Measurements from ENCODE around the gene GIT2.
A peak's percentile ranks its signal among the peaks of the same experiment; 100 is the strongest.
"Not testable (repeated sequence)": the region's sequence is repeated elsewhere in the genome, so short reads cannot be mapped to it uniquely, and the experiment has no call there.

GIT2 gene, protein sequence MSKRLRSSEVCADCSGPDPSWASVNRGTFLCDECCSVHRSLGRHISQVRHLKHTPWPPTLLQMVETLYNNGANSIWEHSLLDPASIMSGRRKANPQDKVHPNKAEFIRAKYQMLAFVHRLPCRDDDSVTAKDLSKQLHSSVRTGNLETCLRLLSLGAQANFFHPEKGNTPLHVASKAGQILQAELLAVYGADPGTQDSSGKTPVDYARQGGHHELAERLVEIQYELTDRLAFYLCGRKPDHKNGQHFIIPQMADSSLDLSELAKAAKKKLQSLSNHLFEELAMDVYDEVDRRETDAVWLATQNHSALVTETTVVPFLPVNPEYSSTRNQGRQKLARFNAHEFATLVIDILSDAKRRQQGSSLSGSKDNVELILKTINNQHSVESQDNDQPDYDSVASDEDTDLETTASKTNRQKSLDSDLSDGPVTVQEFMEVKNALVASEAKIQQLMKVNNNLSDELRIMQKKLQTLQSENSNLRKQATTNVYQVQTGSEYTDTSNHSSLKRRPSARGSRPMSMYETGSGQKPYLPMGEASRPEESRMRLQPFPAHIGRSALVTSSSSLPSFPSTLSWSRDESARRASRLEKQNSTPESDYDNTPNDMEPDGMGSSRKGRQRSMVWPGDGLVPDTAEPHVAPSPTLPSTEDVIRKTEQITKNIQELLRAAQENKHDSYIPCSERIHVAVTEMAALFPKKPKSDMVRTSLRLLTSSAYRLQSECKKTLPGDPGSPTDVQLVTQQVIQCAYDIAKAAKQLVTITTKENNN

DNA sequence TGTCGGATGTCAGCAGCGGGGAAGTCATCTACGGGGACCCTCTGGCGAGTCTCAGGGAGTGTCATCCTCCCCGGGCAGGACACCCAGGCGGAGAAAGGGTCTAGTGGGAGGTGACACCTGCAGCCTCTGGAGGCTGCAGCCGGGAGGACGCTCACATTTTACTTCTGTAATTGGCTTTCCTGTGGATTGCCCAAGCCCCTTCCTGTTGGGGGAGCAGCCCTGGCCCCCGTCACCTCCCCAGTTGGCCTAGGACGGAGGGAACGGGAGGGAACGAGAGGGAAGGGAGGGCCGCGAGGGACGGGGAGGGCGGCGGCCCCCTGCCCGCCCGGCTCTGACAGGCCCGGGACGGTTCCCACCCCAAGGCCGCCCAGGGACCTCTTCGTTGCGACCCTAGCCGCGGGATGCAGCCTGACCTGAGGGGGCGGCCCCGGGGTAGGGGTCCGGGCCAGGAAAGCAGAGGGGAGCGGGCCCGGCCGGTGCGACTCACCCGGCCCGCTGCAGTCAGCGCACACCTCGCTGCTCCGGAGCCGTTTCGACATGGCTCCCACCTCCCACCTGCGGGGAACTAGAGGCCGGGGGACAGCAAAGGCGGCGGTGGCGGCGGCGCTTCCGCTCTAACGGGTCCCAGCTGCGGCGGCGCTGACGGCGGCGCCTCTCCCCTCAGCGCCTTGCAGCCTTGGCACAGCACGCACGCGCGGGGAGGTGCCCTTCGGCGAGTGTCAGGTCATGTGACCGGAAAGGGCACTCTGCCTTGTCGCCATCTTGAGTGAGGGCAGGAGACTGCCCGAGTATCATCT lies at the start of gene GIT2:
TSS of gene GIT2 (minus strand) at position 683 of the 797 bp plus-strand sequence. CDS start at position 539, 144 bp downstream.
- peak; percentile 91 for DNase-seq

DNA sequence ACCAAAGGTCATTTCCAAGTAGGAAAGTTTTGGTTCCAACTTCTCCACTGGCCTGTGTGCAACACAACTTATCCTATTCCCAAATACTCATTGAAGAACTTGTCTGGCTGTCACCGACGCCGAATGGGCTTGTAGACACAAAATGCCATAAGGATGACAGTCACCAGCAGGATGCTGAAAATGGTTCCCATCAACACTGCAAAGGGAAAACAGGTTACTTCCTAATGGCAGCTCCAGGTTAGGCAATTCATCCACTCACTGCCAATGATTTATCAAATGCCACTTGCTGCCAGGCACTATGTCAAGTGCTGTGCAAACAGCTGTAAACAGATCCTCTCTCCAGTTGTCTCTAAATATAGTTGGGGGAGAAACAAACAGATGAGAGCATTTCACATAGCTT lies 46.1 kb upstream of the GIT2 start:
- no peak for DNase-seq

DNA sequence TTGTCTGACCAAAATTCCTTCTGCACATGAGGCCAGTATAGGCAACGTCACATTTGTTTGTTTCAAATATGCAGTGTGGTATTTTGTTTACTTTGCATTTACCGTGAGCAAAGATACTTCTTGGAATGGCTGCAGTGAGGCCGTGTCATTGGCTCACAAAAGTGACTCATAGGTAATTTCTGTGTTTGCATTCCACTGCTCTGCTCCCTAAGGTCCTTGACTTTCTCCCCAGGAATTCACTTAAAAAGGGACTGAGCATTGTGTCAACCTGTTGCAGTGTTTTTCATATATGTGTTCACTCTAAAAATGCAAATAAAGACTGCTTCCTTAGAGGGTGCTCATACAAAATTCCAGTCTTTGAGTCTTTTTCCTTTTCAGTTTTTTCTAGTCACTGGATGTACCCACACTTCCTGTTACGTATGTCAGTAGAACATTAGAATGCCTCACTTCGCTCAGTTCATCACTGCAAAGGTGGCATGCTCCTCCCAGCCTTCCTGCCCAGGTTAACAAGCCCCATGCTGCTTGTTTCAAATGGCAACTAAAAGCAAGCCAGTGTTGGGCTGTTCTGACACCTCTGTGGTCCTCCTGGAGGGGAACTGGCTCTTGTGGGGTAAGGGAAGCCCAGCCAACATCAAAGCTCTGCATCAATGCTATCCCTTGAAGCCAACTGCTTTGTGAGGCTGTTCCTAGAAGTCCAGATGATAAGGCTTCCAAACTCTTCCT lies 43.1 kb upstream of the GIT2 start:
- DNase-seq: peak; percentile 96

DNA sequence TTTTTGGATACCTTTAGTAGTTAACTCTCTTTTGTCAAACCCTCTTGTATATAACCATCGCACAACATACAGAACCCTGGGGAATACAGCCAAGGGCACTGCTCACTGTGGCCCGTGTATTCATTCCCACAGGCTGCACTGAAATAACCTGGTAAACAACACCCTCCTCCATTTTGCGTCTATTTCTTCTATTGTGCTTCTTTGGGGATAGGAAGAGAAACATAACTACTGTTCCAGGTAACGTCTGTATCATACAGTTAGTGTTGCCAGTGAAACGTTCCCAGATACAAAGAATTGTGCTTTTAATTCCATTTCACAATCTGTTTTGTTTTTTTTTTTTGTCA lies 42.5 kb upstream of the GIT2 start:
- DNase-seq: no peak

DNA sequence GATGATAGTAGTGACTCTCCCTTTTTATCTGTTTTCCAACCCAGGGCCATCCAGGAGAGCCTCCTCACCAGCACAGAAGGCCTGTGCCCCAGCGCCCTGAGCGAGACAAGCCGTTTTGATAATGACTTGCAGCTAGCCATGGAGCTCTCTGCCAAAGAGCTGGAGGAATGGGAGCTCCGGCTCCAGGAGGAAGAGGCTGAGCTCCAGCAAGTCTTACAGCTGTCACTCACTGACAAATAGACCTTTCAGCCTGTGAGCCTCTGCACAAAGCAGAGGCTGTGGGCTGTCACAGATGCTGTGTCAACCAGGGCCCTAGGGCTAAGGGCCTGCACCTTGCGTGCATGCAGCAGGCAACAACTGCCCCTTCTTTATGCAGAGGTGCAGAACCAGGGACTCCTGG lies 41.1 kb upstream of the GIT2 start:
- DNase-seq: no peak

DNA sequence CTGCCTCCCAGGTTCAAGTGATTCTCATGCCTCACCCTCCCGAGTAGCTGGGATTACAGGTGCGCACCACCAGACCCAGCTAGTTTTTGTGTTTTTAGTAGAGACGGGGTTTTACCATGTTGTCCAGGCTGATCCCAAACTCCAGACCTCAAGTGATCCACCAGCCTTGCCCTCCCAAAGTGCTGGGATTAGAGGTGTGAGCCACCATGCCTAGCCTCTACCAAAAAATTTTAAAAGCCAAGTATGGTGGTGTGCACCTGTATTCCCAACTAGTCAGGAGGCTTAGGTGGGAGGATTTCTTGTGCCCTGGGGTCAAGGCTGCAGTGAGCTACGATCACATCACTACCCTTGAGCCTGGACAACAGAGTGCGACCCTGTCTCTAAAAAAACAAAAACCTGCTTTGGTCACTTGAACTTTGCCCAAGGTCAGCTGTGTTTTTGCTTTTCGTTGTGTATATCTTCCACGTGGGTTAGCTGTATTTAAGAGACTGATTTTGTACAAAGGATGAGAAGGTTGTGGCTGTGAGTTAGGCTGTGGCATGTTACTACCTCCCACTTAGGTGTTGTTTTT lies 39.5 kb upstream of the GIT2 start:
- no peak for DNase-seq

DNA sequence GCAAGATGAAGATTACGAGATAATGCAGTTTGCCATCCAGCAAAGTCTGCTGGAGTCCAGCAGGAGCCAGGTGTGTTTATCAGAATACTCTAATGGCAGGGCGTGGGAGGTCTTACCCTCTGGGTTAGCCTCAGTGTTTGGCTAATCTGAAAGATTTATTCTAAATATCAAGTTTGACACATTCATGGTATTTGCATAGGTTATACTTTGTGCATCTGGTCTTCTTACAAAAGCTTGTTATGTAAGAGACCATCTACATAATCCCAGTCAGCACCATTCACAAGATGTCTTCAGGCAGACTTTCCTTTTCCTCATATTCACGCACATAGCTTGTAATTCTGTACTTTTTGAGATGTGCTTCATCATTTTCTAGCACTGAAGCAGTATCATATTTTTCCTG lies 37.7 kb upstream of the GIT2 start:
- no peak for DNase-seq

DNA sequence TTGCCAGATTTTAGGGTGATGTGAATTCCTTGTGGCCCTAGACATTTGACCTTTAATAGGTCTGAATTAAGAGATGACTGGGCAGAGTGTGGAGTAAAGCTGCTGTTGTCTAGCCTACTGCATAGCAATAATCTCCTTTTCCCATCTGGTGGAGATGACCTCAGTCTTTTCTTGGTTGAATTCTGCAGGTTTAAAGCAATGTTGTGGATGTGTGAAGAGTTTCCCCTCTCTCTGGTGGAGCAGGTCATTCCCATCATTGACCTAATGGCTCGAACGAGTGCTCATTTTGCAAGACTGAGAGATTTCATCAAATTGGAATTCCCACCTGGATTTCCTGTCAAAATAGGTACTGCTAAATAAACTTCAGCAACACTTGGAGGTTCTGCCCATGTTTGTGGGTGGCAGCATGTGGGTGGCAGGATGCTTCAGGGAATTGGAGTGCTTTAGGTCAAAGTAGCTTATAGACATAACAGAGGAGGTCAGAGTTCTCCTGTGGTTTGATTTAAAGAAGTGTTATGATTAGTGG lies 33.2 kb upstream of the GIT2 start:
- DNase-seq: no peak

DNA sequence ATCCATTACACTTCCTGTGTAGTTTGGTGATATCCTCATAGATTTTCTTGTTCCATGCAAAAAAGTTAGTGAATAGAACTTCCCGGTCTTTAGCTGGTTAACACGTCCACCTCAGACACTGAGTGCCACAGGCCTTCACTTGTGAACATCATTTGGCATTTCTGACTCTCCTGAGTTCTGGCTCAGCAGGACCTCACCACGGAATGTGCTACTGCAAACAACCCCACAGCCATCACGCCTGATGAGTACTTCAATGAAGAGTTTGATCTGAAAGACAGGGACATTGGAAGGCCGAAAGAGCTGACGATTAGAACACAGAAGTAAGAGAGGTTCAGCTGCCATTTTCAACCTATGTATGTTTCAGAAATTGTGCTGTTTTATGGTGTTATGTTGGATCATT lies 32.2 kb upstream of the GIT2 start:
- DNase-seq: no peak

DNA sequence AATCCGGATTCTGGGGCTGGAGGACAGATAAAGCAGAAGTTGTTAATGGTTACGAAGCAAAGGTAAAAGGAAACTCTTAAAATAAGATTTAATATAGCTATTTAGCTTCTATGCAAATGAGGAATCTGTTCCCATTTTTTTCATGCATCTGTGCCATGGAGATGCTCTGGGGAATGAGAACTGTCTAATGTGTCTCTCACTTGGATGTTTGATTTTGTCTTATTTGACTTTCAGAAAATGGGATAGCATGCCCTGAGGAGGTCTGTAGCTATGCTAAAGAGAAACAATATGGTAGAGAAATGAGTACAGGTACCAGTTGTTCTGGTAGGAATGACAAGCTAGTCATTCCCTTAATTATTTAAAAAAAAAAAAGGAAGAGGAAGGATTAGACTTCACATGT lies 27.9 kb upstream of the GIT2 start:
- no peak for DNase-seq

DNA sequence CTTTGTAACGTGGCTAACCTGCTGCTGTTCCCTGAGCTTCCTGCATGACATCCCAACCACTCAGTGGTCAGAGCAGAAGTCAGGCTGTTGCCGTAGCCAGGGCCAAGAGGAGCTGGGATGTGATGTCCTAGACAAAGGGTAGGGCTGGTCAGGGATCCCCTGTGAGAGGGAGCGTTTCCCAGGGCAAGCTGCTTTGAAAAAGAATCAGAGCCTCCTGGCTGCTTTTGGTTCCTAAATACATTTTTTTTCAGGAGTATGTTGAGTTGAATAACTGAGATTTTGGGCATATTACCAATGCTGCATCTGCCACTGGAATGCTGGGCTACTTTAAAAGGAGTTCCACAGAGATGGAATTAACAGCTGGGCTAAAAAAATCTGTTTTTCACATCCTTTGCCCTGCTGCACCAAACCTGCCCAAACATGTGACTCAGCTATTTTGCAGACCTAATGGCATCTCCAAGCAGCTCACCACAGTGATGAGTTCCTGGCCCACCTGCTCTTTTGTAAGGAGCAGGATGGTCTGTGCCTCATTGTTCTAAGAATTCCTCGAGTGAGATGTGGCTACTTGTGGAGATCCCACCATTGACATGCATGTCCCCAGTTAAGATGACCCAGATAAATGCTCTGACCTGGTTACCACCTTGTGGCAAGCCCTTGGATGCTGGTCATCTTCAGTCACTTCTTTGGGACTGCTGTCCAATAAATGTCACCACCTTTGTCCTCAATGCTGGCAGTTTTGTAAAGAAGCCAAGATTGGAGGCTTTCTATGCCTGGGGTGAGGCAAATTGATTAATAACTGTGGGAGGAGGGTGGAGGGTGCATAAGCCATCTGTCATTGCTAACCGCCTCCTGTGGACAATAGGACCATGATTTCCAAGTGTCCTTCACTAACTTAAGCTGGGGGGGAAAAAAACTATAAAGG lies 27.2 kb upstream of the GIT2 start:
- peak; percentile 68 for DNase-seq

DNA sequence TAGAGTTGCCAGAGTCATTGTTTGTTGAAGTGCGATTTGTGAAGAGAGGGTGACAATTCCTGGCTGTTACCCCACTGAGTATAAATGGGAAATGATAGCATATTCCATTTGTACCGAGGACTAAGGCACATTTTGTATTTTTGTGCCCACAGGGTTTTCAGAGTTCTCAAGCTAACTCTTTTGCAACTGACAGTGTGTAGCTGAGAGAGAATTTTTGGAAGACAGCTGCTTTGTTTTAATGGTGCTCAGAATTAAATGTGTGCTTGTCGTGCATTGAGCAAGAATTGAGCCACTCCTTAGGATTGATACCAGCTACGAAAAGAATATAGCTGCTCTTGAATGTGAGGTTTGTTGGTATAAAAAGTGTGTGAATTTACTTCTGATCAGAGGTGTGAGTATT lies 24.8 kb upstream of the GIT2 start:
- DNase-seq: no peak

DNA sequence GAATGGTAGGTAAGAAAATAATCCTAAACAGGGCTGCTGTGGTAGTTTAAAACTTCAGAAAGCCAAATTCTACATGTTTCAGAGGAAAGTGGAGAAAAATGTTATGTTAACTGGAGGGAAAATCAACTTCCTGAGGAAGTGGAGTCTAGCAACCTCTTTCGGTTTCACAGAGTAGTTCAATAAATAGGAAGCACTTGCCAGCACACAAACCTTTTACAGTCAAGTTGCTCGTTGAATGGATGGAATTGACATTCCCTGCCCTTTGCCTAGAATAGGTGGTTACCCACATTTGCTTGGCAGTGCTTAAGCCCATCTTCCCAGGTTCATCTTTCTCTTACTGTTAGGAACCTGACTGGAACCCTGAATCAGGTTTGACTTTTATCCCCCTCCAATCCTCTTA lies 19.0 kb upstream of the GIT2 start:
- DNase-seq: no peak

DNA sequence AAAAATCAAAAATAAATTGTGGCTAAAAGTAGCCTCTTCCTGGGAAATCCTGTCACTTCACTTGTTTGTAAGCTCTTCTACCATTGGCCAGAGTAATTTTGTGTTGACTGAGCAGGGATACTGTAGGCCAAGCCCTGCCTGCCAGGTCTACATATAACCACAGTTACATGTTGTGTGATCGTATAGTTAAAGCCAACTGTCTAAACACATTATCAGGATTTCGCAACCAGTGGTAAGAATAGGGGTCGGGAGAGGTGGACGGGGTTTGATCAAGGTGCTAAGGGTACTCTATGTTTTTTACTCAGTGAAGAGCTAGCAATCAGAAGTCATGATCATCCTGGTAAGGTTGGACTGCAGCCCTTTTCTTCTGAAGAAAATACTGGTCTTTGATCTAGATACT lies 16.5 kb upstream of the GIT2 start:
- no peak for DNase-seq

DNA sequence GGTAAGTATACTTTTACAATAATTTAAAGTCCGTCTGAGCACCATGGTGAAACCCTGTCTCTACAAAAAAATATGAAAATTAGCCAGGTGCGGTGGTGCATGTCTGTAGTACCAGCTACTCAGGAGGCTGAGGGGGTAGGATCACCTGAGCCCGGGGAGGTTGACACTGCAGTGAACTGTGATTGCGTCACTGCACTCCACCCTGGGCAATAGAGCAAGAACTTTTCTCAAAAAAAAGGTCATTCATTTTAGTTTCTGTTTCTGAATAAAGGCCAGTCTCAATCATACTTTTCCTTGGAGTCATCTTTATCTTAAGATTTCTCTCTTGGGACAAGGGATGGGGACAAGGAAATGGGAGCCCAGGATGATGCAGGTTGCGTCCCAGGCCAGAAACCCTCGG lies 16.0 kb upstream of the GIT2 start:
- no peak for DNase-seq

DNA sequence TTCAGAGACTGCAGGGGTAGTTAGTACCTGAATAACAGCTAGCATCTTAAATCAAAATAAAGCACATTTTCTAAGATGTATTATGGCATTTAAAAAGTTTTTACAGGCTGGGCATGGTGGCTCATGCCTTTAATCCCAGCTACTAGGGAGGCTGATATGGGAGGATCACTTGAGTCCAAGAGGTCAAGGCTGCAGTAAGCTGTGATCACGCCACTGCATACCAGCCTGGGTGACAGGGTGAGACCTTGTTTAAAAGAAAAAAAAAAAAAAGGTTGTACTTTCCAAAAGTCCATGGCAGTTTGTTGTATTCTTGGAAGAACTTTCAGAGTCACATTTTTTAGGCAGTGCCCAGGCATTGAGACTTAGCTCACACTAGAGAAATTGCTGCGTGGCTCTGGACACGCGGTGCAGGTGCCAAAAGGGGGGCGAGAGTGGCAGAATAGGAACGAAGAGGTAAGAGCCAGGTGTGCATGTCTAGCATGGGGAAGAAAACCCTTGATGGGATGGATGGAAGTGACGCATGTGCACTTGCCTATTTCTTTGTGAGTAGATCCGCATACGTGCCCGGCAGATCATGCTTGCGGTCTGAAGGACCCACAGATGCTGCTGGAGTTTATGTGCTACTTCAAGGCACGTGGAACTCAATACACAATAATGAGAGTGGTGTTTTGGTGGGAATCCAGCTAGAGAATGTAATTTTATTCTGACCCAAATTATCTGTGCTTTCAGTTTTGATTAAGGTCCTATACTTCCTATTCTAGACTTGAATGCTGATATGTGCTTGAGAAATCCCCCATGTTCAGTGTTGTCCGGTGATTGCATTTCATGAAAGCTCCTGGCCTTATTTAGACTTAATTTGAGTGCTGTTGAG lies 14.9 kb upstream of the GIT2 start:
- DNase-seq: no peak

DNA sequence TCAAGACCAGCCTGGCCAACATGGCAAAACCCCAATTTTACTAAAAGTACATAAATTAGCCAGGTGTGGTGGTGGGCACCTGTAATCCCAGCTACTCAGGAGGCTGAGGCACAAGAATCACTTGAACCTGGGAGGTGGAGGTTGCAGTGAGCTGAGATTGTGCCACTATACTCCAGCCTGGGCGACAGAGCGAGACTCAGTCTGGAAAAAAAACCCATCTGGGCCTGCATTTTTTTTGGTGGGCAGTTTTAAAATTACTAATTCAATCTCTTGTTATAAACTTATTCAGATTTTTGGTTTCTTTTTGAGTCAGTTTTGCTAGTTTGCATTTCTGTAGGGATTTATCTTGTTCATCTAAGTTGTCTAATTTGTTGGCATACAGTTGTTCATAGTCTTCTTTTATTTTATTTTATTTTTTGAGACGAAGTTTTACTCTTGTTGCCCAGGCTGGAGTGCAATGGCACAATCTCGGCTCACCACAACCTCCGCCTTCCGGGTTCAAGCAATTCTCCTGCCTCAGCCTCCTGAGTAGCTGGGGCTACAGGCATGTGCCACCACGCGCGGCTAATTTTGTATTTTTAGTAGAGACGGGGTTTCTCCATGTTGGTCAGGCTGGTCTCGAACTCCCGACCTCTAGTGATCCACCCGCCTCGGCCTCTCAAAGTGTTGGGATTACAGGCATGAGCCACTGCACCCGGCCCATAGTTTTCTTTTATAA lies 12.7 kb upstream of the GIT2 start:
- DNase-seq: not testable (repeated sequence)

DNA sequence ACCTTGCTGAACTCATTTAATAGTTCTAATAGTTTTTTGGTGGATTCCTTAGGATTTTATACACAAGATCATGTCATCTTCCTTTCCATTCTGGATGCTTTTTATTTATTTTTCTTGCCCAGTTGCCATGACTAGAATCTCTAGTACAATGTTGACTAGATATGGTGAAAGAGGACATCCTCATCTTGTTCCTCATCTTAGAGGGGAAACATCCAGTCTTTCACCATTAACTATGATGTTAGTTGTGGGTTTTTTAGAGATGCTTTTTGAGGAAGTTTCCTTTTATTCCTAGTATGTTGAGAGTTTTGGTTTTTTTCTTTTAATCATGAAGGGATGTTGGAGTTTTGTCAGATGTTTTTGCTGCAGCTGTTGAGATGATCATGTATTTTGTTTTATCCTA lies 11.7 kb upstream of the GIT2 start:
- no peak for DNase-seq

DNA sequence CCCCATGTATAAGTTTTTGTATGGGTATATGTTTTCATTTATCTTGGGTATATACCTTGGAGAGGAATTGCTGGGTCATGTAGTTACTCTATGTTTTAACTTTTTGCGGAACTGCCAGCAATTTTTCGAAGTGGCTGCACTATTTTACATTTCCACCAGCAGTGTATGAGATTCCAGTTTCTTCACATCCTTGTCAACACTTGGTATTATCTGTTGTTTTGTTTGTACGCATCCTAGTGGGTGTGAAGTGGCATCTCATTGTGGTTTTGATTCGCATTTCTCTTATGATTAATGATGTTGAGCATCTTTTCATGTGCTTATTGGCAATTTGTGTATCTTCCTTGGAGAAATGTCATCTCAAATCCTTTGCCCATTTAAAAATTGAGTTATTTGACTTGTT lies 9.9 kb upstream of the GIT2 start:
- no peak for DNase-seq
